ENCODE measurements around the gene MAFG.

Gene MAFG

DNA sequence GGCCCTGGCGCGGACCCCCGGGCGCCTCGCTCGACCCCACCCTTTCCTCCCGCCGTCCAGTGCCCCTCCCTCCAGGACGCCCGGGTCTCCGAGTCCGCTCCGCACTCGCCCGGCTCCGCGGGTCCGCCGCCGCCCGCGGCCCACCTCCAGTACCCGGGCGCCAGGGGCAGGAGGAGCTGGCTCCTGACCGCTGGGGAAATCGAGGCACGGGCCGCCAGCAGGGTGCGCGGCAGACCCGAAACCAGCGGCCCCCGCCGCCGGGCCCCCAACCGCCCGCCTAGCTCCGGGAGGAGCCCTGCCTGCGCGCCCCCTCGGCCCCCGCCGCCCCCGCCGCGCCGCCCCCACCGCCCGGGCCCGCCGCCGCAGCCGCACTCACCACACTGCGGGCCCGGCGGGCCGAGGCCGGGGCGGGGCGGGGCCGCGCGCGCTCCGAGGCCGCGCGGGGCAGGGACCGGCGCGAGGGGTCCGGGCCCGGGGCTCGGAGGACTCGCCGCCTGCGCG lies 333 bp downstream of the MAFG start:
- DNase-seq (ENCODE audit: low spot score): no peak
- CTCF ChIA-PET: interaction anchor here (0.6 to 1.3 kb wide), 2 partner anchors 32 to 103 kb away, joined by 3 read pairs; no protein-coding TSS in a partner anchor

DNA sequence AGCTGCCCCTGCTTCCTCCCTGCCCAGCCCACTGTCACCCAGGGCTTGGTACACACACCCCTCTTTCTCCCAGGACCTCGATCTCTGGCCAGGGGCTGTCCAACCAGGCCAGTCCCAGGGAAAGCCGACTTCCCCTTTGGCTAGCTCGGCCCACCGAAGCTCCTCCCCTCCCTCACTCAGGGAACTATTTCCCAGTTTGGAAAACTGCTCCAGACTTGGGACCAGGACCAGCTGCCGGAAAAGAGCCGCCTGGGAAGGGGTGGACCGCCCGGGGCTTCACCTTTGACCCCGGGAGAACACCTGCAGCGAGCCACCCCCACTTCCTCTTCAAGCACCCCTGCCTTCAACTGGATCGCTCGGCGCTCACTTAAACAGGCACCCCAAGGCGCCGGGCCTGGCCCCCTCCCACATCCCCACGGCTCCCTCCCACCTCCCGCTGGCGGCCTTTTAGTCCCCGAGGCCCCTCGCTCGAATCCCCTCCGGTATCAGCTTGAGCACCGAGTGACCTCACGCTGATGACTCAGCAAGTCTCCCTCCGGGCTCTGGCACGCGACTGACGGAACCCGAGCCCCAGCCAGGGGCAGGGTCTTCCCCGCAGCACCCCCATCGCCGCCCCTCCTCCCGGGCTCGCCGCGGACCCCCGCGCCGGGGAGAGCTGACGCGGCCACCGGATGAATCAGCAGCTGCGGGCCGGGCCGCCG lies 934 bp downstream of the MAFG start:
- CTCF ChIA-PET: interaction anchor here (0.6 to 1.3 kb wide), 2 partner anchors 33 to 104 kb away, joined by 3 read pairs; no protein-coding TSS in a partner anchor
- POLR2A ChIA-PET (ENCODE audit: low non-redundant PET): interaction anchor here (1.2 kb wide), 1 partner anchor 10 kb away, joined by 3 read pairs; no protein-coding TSS in a partner anchor
- peak; percentile 71 for DNase-seq (ENCODE audit: low spot score)
- TF ChIP-seq, protein P1, sequence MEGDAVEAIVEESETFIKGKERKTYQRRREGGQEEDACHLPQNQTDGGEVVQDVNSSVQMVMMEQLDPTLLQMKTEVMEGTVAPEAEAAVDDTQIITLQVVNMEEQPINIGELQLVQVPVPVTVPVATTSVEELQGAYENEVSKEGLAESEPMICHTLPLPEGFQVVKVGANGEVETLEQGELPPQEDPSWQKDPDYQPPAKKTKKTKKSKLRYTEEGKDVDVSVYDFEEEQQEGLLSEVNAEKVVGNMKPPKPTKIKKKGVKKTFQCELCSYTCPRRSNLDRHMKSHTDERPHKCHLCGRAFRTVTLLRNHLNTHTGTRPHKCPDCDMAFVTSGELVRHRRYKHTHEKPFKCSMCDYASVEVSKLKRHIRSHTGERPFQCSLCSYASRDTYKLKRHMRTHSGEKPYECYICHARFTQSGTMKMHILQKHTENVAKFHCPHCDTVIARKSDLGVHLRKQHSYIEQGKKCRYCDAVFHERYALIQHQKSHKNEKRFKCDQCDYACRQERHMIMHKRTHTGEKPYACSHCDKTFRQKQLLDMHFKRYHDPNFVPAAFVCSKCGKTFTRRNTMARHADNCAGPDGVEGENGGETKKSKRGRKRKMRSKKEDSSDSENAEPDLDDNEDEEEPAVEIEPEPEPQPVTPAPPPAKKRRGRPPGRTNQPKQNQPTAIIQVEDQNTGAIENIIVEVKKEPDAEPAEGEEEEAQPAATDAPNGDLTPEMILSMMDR (conservative IDR thresholded peaks at IDR 0.05; ENCODE audit: low read depth): no peak
- H3K27ac ChIP-seq: peak overlapping the region; percentile 98

More for the DNA sequence above, 333 bp downstream of the MAFG start:
- POLR2A ChIA-PET (ENCODE audit: low non-redundant PET): interaction anchor here (1.2 kb wide), 1 partner anchor 10 kb away, joined by 3 read pairs; no protein-coding TSS in a partner anchor
- TF ChIP-seq, protein P1 (conservative IDR thresholded peaks at IDR 0.05; ENCODE audit: low read depth): no peak
- H3K27ac ChIP-seq: peak overlapping the region; percentile 98

DNA sequence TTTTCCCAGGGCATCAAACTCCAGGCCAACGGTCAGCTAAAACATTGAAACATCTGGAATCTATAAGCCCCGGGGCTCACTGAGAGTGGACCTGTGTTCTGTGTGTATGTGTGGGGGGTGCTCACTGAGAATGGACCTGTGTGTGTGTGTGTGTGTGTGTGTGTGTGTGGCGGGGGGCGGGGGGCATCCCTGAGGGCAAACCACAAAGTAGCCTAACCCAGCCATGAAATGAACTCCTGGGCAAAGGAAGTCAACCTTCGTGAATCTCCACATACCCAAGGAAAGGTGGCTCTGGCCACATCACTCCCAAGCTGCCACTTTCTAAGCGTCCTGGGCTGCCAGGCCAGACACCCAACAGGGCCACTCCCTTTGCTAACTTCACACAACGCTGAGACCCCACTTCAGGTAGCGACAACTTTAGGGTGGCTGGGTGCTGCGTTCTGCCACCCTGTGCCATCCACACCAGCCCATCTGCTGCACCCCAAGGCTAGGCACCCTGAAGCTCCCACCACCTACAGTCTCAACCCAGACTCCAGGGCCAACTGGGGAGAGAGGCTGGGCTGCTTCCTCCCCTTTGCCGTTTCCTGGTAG lies 1.6 kb downstream of the MAFG start:
- ChIA-PET CTCF (interaction anchor here (0.6 to 1.3 kb wide), 2 partner anchors 12 to 104 kb away, joined by 3 read pairs; no protein-coding TSS in a partner anchor), POLR2A (ENCODE audit: low non-redundant PET) (no interaction called here)
- TF ChIP-seq, protein P1 (conservative IDR thresholded peaks at IDR 0.05; ENCODE audit: low read depth): no peak
- no peak for DNase-seq (ENCODE audit: low spot score)
- H3K27ac ChIP-seq: peak overlapping the region; percentile 98

DNA sequence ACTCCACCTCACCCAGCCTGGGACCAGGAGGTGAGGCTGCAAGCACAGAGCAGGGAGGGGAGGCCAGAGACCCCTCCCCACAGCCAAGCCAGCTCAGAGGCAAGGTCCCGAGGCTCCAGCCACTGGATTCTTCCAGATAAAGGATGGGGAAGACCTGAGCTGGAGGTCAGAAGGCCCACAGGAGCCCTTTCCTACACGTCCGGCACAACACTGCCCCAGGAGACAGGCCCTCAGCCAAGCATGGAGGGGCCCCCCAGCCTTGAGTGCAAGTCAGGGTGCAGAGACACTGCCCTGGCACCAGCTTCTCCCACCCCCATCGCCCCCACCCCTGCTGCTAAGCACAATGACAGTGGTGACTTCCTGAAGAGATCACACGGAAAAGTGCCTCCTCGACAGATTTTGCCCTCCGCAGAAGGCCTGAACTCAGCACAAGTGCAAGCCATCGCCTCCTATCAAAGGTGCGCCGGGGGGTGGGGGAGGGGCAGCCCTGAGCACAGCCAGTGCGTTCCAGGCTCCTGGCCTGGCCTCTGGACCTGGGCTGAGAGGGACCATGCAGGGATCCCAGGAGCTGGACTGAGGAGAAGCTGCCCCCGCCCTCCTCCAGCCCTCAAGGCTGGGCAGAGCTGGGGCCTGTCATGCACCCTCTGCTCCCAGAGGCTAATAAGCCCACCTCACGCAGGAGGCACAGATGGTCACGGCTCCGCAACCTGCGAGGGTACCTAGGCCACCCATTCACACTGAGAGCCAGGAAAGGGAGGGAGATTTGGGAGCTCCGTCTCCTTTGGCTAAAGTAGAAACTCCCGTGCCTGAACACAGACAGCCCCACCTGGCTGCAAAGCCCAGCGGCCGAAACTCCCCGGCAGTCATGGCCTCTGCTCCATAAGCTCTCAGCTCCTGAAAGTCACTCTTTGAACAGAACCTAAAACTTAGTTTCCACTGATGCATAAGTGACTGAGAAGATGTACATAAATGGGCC lies 2.7 kb downstream of the MAFG start:
- TF ChIP-seq, protein P1 (conservative IDR thresholded peaks at IDR 0.05; ENCODE audit: low read depth): no peak
- peak overlapping the region; percentile 98 for H3K27ac ChIP-seq
- ChIA-PET CTCF (interaction anchor here (1.3 kb wide), 1 partner anchor 35 kb away, joined by 3 read pairs; no protein-coding TSS in a partner anchor), POLR2A (ENCODE audit: low non-redundant PET) (interaction anchor here (0.6 kb wide), 1 partner anchor 15 kb away, joined by 3 read pairs; no protein-coding TSS in a partner anchor)
- DNase-seq (ENCODE audit: low spot score): no peak

DNA sequence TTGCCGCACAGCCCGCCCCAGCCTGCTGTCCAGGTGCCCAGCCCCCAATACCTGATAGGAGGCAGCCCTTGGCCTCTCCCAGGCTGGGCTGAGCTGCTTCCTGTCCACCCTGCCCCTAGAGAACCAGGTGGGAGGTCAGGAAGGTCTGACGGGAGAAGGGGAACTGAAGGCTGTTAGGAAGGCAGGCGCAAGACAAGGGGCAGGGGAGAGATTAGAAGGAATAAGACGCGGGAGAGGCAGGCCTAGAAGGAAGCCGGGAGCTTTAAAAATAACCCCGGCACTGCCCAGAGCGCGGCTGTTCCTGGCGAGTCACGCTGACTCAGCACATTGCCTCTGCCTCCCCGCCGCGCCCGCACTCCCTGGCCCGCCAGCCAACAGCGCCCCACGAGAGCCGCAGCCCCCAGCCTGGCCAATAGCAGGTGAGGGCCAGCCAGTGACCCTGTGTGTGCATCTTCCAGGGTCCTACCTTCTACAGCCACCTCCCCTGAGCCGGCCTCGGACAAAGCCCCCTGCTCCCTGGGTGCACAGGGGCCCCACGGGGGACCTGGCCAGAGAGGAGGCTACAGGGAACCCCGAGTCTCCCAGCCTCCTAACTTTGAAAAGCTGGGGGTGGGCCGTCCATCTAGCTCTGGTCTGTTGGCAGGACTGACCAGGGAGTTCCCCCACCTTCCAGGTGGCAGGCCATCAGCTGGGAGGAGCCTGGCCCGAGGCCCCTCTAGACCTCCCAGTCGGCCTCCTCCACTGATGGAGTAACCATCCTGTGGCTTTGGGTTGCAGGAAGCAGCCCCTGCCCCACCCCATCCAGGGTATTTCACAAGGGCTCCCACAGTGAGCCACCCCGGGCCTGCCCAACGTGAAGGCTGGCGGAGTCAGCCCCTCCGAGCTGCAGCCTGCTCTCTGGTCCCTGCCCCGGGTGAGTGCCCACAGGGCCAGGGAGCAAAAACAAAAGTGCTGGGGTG lies 4.0 kb downstream of the MAFG start:
- TF ChIP-seq, protein P1 (conservative IDR thresholded peaks at IDR 0.05; ENCODE audit: low read depth): no peak
- H3K27ac ChIP-seq: peak overlapping the region; percentile 98
- CTCF ChIA-PET: interaction anchor here (0.6 to 1.3 kb wide), 5 partner anchors 11 to 143 kb away, joined by 3 to 5 read pairs (median 4); no protein-coding TSS in a partner anchor
- POLR2A ChIA-PET (ENCODE audit: low non-redundant PET): no interaction called here
- peak; percentile 68 for DNase-seq (ENCODE audit: low spot score)
